ENCODE measurements around the gene TMC8.

Gene TMC8

GRCh38 chr17:78124081-78124835 is 6.3 kb upstream of the TMC8 start:
- DNase-seq = no peak

- DNase-seq = no peak
Measured at GRCh38 chr17:78124836-78125137, 5.8 kb upstream of the TMC8 start.

- peak; percentile 77 for DNase-seq
Measured at GRCh38 chr17:78125138-78125913, 5.2 kb upstream of the TMC8 start.

GRCh38 chr17:78125976-78126894 is 4.3 kb upstream of the TMC8 start:
- DNase-seq = no peak

- DNase-seq = no peak
Measured at GRCh38 chr17:78126895-78127238, 3.7 kb upstream of the TMC8 start.

- DNase-seq = peak; percentile 89
Measured at GRCh38 chr17:78127239-78127887, 3.2 kb upstream of the TMC8 start.

- peak; percentile 75 for DNase-seq
Measured at GRCh38 chr17:78127888-78128550, 2.6 kb upstream of the TMC8 start.

- DNase-seq = peak; percentile 89
Measured at GRCh38 chr17:78128551-78129350, 1.8 kb upstream of the TMC8 start, which contains the start of gene TMC6. Gene TMC6, minus strand, starts transcription at chr17:78128755. Its CDS starts 1,923 bp downstream, at chr17:78126832.

GRCh38 chr17:78129351-78130089 is 1.1 kb upstream of the TMC8 start:
- peak; percentile 79 for DNase-seq

GRCh38 chr17:78130090-78130436 is 508 bp upstream of the TMC8 start:
- DNase-seq = no peak

- peak; percentile 86 for DNase-seq
Measured at GRCh38 chr17:78131172-78132083, 857 bp downstream of the TMC8 start.

- DNase-seq = peak; percentile 88
Measured at GRCh38 chr17:78132084-78132676, 1.6 kb downstream of the TMC8 start.

- peak; percentile 73 for DNase-seq
Measured at GRCh38 chr17:78132767-78133178, 2.2 kb downstream of the TMC8 start.

GRCh38 chr17:78133179-78133951 is 2.8 kb downstream of the TMC8 start:
- DNase-seq = peak; percentile 69

GRCh38 chr17:78133971-78134898 is 3.7 kb downstream of the TMC8 start:
- peak; percentile 90 for DNase-seq

- peak; percentile 61 for DNase-seq
Measured at GRCh38 chr17:78134899-78135385, 4.4 kb downstream of the TMC8 start.

Measured in activated effector memory CD4-positive, alpha-beta T cell treated with anti-CD3 and anti-CD28 coated beads, Interleukin-2, amount 50 U/mL, for 16 hours (primary cell).